Aorta (tissue), 5 donors: ENCODE measurements around the gene ZMIZ1. TPM values are rescaled to one million over a fixed set of nuclear protein-coding genes. Genes with fewer than 3 reads are reported as not detected.

ENCODE experiments used
- ATAC-seq: fragments of 200-7000 bp; cut with Tn5 transposase; one replicate; pipeline ENCODE4 v1.9.1; 2022; ENCODE audit warnings: moderate library complexity; ENCODE audit not compliant: low FRiP score
- DNase-seq, 2 donors: peaks; one replicate each; pipeline ENCODE4 v3.0.0-alpha.2; 2020
- H3K27ac ChIP-seq, 2 donors: one replicate each; pipeline ENCODE4 v1.5.1; 2013; ENCODE audit warnings: low read length in 2 of 2, mild to moderate bottlenecking in 2 of 2, moderate library complexity in 2 of 2, control low read depth in 1 of 2, inconsistent platforms in 1 of 2, low read depth in 1 of 2
- H3K27me3 ChIP-seq, 2 donors: one replicate each; pipeline ENCODE4 v1.6.1; 2013; ENCODE audit warnings: control low read depth in 1 of 2, low read length in 1 of 2, mild to moderate bottlenecking in 1 of 2, moderate library complexity in 1 of 2; ENCODE audit not compliant: insufficient read depth in 2 of 2, control insufficient read depth in 1 of 2
- H3K36me3 ChIP-seq, 2 donors: one replicate each; pipeline ENCODE4 v1.6.1; 2013; ENCODE audit warnings: control low read depth in 1 of 2, low read length in 1 of 2, mild to moderate bottlenecking in 1 of 2; ENCODE audit not compliant: insufficient read depth in 2 of 2, control insufficient read depth in 1 of 2
- H3K4me1 ChIP-seq, 2 donors: one replicate each; pipeline ENCODE4 v1.6.1; 2013; ENCODE audit warnings: low read length in 2 of 2, control low read depth in 1 of 2, mild to moderate bottlenecking in 1 of 2, moderate library complexity in 1 of 2; ENCODE audit not compliant: insufficient read depth in 2 of 2, control insufficient read depth in 1 of 2
- H3K4me3 ChIP-seq, 2 donors: one replicate each; pipeline ENCODE4 v1.5.1; 2013; ENCODE audit warnings: low read length in 2 of 2, control low read depth in 1 of 2, mild to moderate bottlenecking in 1 of 2
- H3K9me3 ChIP-seq: one replicate; pipeline ENCODE4 v1.6.1; 2013; ENCODE audit warnings: mild to moderate bottlenecking, low read length; ENCODE audit not compliant: control insufficient read depth
- WGBS, 2 donors: extraction: QIAGEN DNeasy Blood & Tissue Kit; methylation state at CpG; one replicate each; pipeline ENCODE4 v1.1.7; 2013; 5-methylcytosine and 5-hydroxymethylcytosine counted together
- intact Hi-C, 2 donors: fragments of 100-400 bp; cut with DNase I; formaldehyde crosslinking; loops; one replicate each; pipeline versions ENCODE4 v1.14.2 to v1.15.0; 2022
- polyA plus RNA-seq, 2 donors: library from polyadenylated mRNA; stranded (reverse); fragments of 200-250 nt; gene quantifications; one replicate each; pipeline ENCODE4 v1.2.3, GENCODE V29; 2013
- total RNA-seq, 2 donors: library from RNA; stranded (reverse); fragmentation: NEBNext Ultra II Directional; extraction: Animal tissue kit (Norgen Biotek cat#: 25700); gene quantifications; one replicate each; pipeline ENCODE4 v1.2.1, GENCODE V29; 2021
- donor health status: healthy with polysubstance abuse.
- donor health status: Bipolar disorder and iron deficiency.
- donor health status: DM: no; HTN: no; CAD: no.
- donor health status: DM: no; HTN: no; CAD: no.
- donor health status: DM: yes; HTN: yes; CAD: no.

ZMIZ1 gene
- total and polyA plus RNA-seq, 4 donors = 7.8 to 84.1 (median 28.2) TPM

- H3K27ac ChIP-seq = no peak overlapping the region
- H3K27me3 ChIP-seq = no peaks in the 10 kb centered on the region
- no peak overlapping the region for H3K4me3 ChIP-seq
- DNase-seq (no peak), ATAC-seq (no peak)
- H3K4me1 ChIP-seq = no peaks in the 10 kb centered on the region
- intact Hi-C loops = no loop called here
- H3K36me3 ChIP-seq = peaks cover 0 to 9% of the 10 kb centered on the region in 2 donors
- 79 to 87% methylated on average over 6 of the region's 6 CpGs for WGBS, 2 donors
- no peaks in the 10 kb centered on the region for H3K9me3 ChIP-seq
Measured at GRCh38 chr10:79304479-79305087, 235.8 kb downstream of the ZMIZ1 start.

- H3K4me3 ChIP-seq = no peak overlapping the region
- ATAC-seq = no peak
Measured at GRCh38 chr10:79305515-79305914, 236.7 kb downstream of the ZMIZ1 start.

GRCh38 chr10:79305988-79306387 is 237.2 kb downstream of the ZMIZ1 start:
- 90 to 92% methylated on average over 15 of the region's 15 CpGs for WGBS, 2 donors
- peaks cover 0 to 9% of the 10 kb centered on the region in 2 donors for H3K36me3 ChIP-seq
- DNase-seq (no peak), ATAC-seq (no peak)
- no peak overlapping the region for H3K4me3 ChIP-seq
- intact Hi-C loops = no loop called here
- no peak overlapping the region for H3K27ac ChIP-seq
- H3K9me3 ChIP-seq = no peaks in the 10 kb centered on the region
- no peaks in the 10 kb centered on the region for H3K27me3 ChIP-seq
- no peaks in the 10 kb centered on the region for H3K4me1 ChIP-seq

More at GRCh38 chr10:79305515-79305914, 236.7 kb downstream of the ZMIZ1 start:
- Histone ChIP-seq H3K9me3 (no peaks in the 10 kb centered on the region), H3K27ac (no peak overlapping the region), H3K27me3 (no peaks in the 10 kb centered on the region), H3K4me1 (no peaks in the 10 kb centered on the region), H3K36me3 (peaks cover 0 to 9% of the 10 kb centered on the region in 2 donors)
- intact Hi-C loops = no loop called here
- DNase-seq = no peak
- WGBS, 2 donors = 82 to 91% methylated on average over 8 of the region's 8 CpGs

- Histone ChIP-seq H3K9me3 (no peaks in the 10 kb centered on the region), H3K36me3 (peaks cover 0 to 9% of the 10 kb centered on the region in 2 donors), H3K27ac (no peak overlapping the region), H3K4me3 (no peak overlapping the region), H3K4me1 (no peaks in the 10 kb centered on the region), H3K27me3 (no peaks in the 10 kb centered on the region)
- ATAC-seq (no peak), DNase-seq (no peak)
- WGBS, 2 donors = 88 to 96% methylated on average over 8 of the region's 8 CpGs
- intact Hi-C loops = no loop called here
Measured at GRCh38 chr10:79306644-79307220, 238.0 kb downstream of the ZMIZ1 start.

- H3K27ac ChIP-seq = no peak overlapping the region
- H3K4me3 ChIP-seq = no peak overlapping the region
- H3K36me3 ChIP-seq = peaks cover 0 to 13% of the 10 kb centered on the region in 2 donors
- ATAC-seq (no peak), DNase-seq (no peak)
- no peaks in the 10 kb centered on the region for H3K4me1 ChIP-seq
- 82 to 83% methylated on average over 7 of the region's 7 CpGs for WGBS, 2 donors
- no peaks in the 10 kb centered on the region for H3K27me3 ChIP-seq
- intact Hi-C loops = no loop called here
- H3K9me3 ChIP-seq = no peaks in the 10 kb centered on the region
Measured at GRCh38 chr10:79308016-79308415, 239.2 kb downstream of the ZMIZ1 start.

- H3K36me3 ChIP-seq = peaks cover 0 to 9% of the 10 kb centered on the region in 2 donors
- DNase-seq = no peak
- no peaks in the 10 kb centered on the region for H3K4me1 ChIP-seq
- WGBS, 2 donors = 87 to 89% methylated on average over 14 of the region's 14 CpGs
- no peak overlapping the region for H3K4me3 ChIP-seq
- no peak overlapping the region for H3K27ac ChIP-seq
- H3K27me3 ChIP-seq = no peaks in the 10 kb centered on the region
- intact Hi-C loops = no loop called here
- H3K9me3 ChIP-seq = no peaks in the 10 kb centered on the region
- no peak for ATAC-seq
Measured at GRCh38 chr10:79308969-79309665, 240.4 kb downstream of the ZMIZ1 start.

- H3K4me1 ChIP-seq = no peaks in the 10 kb centered on the region
- H3K4me3 ChIP-seq = no peak overlapping the region
- DNase-seq (no peak), ATAC-seq (no peak)
- H3K9me3 ChIP-seq = no peaks in the 10 kb centered on the region
- no peaks in the 10 kb centered on the region for H3K27me3 ChIP-seq
- peaks cover 0 to 9% of the 10 kb centered on the region in 2 donors for H3K36me3 ChIP-seq
- no peak overlapping the region for H3K27ac ChIP-seq
- intact Hi-C loops = no loop called here
- WGBS, 2 donors = 87 to 88% methylated on average over 29 of the region's 29 CpGs
Measured at GRCh38 chr10:79310200-79310865, 241.6 kb downstream of the ZMIZ1 start.

GRCh38 chr10:79310911-79311573 is 242.3 kb downstream of the ZMIZ1 start:
- H3K27ac ChIP-seq = no peak overlapping the region

More at GRCh38 chr10:79310911-79311573, 242.3 kb downstream of the ZMIZ1 start:
- Histone ChIP-seq H3K4me3 (no peak overlapping the region), H3K36me3 (peaks cover 0 to 9% of the 10 kb centered on the region in 2 donors), H3K27me3 (no peaks in the 10 kb centered on the region), H3K9me3 (no peaks in the 10 kb centered on the region), H3K4me1 (no peaks in the 10 kb centered on the region)
- no peak for ATAC-seq
- intact Hi-C loops = no loop called here
- no peak for DNase-seq
- 85 to 88% methylated on average over 25 to 26 of the region's 26 CpGs for WGBS, 2 donors
